Effector memory CD4-positive, alpha-beta T cell (primary cell): ENCODE data around the gene TP53BP2.

Experiments used
- DNase-seq, 3 donors: peaks; one replicate each; pipeline ENCODE4 v3.0.0-alpha.2; 2020
- H3K27ac ChIP-seq: 2 replicates; pipeline ENCODE4 v1.7.0; 2013; ENCODE audit warnings: mild to moderate bottlenecking, low read length, moderate library complexity; ENCODE audit not compliant: insufficient read depth, poor library complexity, severe bottlenecking
- H3K27me3 ChIP-seq: replicated peaks from 2 replicates; pipeline ENCODE4 v1.7.0; 2013; ENCODE audit warnings: mild to moderate bottlenecking, low read length; ENCODE audit not compliant: insufficient read depth, control insufficient read depth, poor library complexity, severe bottlenecking
- H3K36me3 ChIP-seq: 2 replicates; pipeline ENCODE4 v1.7.0; 2013; ENCODE audit warnings: mild to moderate bottlenecking, low read length, moderate library complexity; ENCODE audit not compliant: control insufficient read depth, insufficient read depth
- H3K4me1 ChIP-seq: 2 replicates; pipeline ENCODE4 v1.7.0; 2013; ENCODE audit warnings: low read length, mild to moderate bottlenecking; ENCODE audit not compliant: control insufficient read depth, insufficient read depth, poor library complexity, severe bottlenecking
- H3K4me3 ChIP-seq: 2 replicates; pipeline ENCODE4 v1.7.0; 2013; ENCODE audit warnings: low read length, low read depth, mild to moderate bottlenecking; ENCODE audit not compliant: insufficient read depth, poor library complexity, severe bottlenecking
- H3K9me3 ChIP-seq: 2 replicates; pipeline ENCODE4 v1.7.0; 2013; ENCODE audit warnings: mild to moderate bottlenecking, low read length, moderate library complexity; ENCODE audit not compliant: control insufficient read depth

TP53BP2 gene

GRCh38 chr1:223771814-223772770 is 73.7 kb downstream of the TP53BP2 start:
- Histone ChIP-seq H3K27me3 (no peaks in the 10 kb centered on the region), H3K36me3 (peaks cover 65% of the 10 kb centered on the region), H3K4me3 (no peak overlapping the region), H3K9me3 (no peaks in the 10 kb centered on the region), H3K4me1 (peaks cover 5% of the 10 kb centered on the region), H3K27ac (no peak overlapping the region)
- no peak for DNase-seq

- H3K27ac ChIP-seq, result no peak overlapping the region
- H3K4me1 ChIP-seq, result peaks cover 5% of the 10 kb centered on the region
- H3K9me3 ChIP-seq, result no peaks in the 10 kb centered on the region
- H3K36me3 ChIP-seq, result peaks cover 64% of the 10 kb centered on the region
- no peak overlapping the region for H3K4me3 ChIP-seq
- H3K27me3 ChIP-seq, result no peaks in the 10 kb centered on the region
- no peak for DNase-seq
Measured at GRCh38 chr1:223771469-223771813, 74.3 kb downstream of the TP53BP2 start.

- Histone ChIP-seq H3K9me3 (no peaks in the 10 kb centered on the region), H3K4me3 (no peak overlapping the region), H3K27me3 (no peaks in the 10 kb centered on the region), H3K4me1 (peaks cover 5% of the 10 kb centered on the region), H3K36me3 (peaks cover 71% of the 10 kb centered on the region), H3K27ac (no peak overlapping the region)
- no peak for DNase-seq
Measured at GRCh38 chr1:223770621-223771315, 75.0 kb downstream of the TP53BP2 start.

- H3K27me3 ChIP-seq, result no peaks in the 10 kb centered on the region
- no peak overlapping the region for H3K27ac ChIP-seq
- no peaks in the 10 kb centered on the region for H3K9me3 ChIP-seq
- H3K4me3 ChIP-seq, result no peak overlapping the region
- H3K36me3 ChIP-seq, result peaks cover 69% of the 10 kb centered on the region
- DNase-seq, result no peak
- no peaks in the 10 kb centered on the region for H3K4me1 ChIP-seq
Measured at GRCh38 chr1:223765719-223766340, 79.9 kb downstream of the TP53BP2 start.

GRCh38 chr1:223765036-223765718 is 80.6 kb downstream of the TP53BP2 start:
- Histone ChIP-seq H3K9me3 (no peaks in the 10 kb centered on the region), H3K4me3 (no peak overlapping the region), H3K36me3 (peaks cover 69% of the 10 kb centered on the region), H3K27me3 (no peaks in the 10 kb centered on the region), H3K4me1 (no peaks in the 10 kb centered on the region), H3K27ac (no peak overlapping the region)
- no peak for DNase-seq

- Histone ChIP-seq H3K27ac (no peak overlapping the region), H3K9me3 (no peaks in the 10 kb centered on the region), H3K4me3 (no peak overlapping the region), H3K4me1 (no peaks in the 10 kb centered on the region), H3K27me3 (no peaks in the 10 kb centered on the region), H3K36me3 (peaks cover 72% of the 10 kb centered on the region)
- DNase-seq, result no peak
Measured at GRCh38 chr1:223763881-223764280, 81.9 kb downstream of the TP53BP2 start.

- no peak overlapping the region for H3K4me3 ChIP-seq
- peaks cover 77% of the 10 kb centered on the region for H3K36me3 ChIP-seq
- no peaks in the 10 kb centered on the region for H3K9me3 ChIP-seq
- H3K27me3 ChIP-seq, result no peaks in the 10 kb centered on the region
- H3K4me1 ChIP-seq, result no peaks in the 10 kb centered on the region
- no peak overlapping the region for H3K27ac ChIP-seq
- DNase-seq, result no peak
Measured at GRCh38 chr1:223763251-223763650, 82.5 kb downstream of the TP53BP2 start.

GRCh38 chr1:223761411-223761810 is 84.3 kb downstream of the TP53BP2 start:
- peaks cover 94% of the 10 kb centered on the region for H3K36me3 ChIP-seq
- H3K9me3 ChIP-seq, result no peaks in the 10 kb centered on the region

GRCh38 chr1:223760833-223761232 is 84.9 kb downstream of the TP53BP2 start:
- H3K4me3 ChIP-seq, result no peak overlapping the region
- H3K27ac ChIP-seq, result no peak overlapping the region
- H3K36me3 ChIP-seq, result peaks cover 94% of the 10 kb centered on the region
- H3K9me3 ChIP-seq, result no peaks in the 10 kb centered on the region
- H3K4me1 ChIP-seq, result no peaks in the 10 kb centered on the region
- DNase-seq, result no peak
- no peaks in the 10 kb centered on the region for H3K27me3 ChIP-seq

More at GRCh38 chr1:223761411-223761810, 84.3 kb downstream of the TP53BP2 start:
- DNase-seq, result no peak
- no peak overlapping the region for H3K4me3 ChIP-seq
- H3K27ac ChIP-seq, result no peak overlapping the region
- no peaks in the 10 kb centered on the region for H3K4me1 ChIP-seq
- no peaks in the 10 kb centered on the region for H3K27me3 ChIP-seq
